Dedifferentiated amniotic fluid mesenchymal stem cell (primary cell): Measurements from ENCODE around the gene SIX3.

Source experiments
- DNase-seq: peaks from one replicate; pipeline ENCODE4 v3.0.0-alpha.2; 2016; ENCODE audit errors: extremely low spot score

SIX3 gene

DNA sequence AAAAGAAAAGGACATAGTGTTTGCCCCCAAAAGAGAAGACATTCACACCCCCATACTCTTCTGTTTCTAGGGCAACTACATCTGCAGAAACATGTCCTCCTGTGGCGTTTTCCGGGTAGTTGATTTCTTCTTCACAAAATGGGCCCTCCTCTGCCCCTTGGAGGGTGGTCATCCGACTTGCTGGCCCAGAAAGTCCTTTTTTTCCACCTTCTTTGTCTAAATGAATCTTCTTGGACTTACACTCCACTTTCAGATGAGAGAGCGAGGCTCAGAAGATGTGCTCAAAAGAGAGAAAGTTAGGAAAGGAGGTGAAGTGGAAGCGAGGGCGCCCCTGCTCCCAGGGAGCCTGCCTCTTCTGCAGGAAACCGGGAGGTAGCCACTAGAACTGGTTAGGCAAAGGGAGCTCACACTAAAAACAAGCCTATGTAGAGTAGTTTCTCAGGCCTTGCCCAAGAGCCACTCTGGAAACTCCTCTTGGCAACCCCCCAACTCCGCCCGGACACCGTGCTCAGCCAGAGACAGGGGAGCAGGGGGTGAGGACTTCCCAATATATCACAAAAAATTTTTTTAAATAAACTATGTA is 10.2 kb upstream of the SIX3 start:
- no peak for DNase-seq

DNA sequence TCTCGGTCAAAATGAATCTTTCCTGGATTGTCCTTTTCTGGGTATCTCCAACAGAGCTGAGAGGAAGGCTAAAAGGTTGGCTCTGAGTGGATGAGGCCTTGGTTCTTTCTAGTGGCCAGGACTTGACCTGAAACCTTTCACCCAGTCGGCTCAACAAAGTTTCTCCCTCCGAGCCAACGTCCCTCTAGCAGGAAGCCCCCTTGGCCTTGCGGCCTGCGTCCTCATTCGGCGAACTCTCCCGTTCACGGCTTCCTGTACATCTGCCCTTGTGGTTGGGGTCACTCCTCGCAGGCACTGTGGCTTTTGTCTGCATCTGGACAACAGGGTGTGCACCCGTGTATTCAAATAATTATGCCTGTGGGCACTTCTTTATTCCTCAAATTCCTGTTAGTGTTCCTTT is 9.4 kb upstream of the SIX3 start:
- DNase-seq, result no peak

GRCh38 chr2:44932564-44933392 is 8.7 kb upstream of the SIX3 start:
- DNase-seq, result no peak

DNA sequence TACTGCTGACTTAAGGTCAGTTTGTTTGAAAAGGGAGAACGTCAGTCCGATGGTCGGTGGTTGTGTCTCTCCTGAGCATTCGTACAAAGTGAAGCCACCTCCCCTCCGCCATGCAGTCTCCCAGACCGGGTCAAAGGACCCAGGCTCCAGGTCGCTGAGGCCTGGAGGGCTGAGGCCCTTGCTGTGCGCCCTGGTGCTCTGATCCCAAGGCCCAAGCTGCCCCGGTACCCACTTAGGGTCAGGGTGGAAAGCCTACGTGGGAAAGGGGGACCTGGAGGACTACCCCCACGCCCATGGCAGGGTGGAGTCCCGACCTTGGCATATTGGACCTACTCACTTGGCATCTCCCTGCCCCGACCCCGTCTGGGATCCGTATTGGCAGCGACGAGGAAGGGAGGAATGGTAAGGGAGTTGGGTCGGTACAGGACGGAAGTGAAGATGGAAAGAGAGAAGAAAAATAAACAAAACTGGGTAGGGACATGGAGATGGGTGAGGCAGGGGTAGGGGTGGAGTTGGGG is 8.0 kb upstream of the SIX3 start:
- DNase-seq, result no peak

DNA sequence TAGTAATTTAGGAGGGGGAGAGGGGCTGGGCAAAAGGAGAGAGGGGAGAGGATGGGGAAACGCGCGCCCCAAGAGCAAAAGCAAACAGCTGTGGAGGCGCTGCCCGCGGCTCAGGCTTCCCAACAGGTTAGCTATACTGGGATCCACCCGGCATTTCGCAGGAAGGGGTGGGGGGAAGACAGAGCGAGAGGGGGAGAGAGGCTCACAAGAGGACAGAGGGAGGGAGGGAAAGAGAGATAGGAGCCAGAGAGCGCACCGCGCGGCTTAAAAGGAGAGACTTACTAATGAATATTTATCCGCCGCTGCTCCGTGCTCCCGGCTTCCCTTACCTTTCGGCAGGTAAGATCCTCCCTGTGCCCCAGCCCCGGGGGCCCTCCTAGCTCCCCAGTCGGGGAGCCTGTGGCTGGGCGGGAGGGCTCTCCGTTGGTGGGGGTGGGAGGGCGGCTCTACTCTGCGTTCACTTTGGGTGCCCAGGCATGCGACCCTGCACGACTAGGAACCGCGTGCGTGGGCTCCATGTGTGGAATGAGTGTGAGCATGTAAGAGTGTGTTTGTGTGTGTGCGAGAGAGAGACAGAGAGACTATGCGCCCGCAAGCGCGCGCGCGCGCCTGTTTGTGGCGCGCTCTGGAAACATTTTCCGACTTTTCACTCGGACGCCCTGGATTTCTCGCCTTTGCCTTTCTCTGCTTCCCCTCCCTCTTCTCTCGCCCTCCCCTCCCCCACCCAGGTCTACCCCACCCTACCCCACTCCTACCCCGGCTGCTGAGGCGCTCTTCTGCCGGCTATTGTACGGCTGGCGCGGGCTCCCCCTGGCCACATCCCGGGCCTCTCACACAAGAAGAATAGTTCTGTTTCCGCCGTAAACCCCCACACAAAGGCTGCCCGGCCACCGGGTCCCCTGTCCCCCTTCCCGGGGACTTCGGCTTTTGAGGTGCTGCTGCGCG is 7.2 kb upstream of the SIX3 start:
- DNase-seq, result no peak

GRCh38 chr2:44934983-44935728 is 6.3 kb upstream of the SIX3 start:
- no peak for DNase-seq

GRCh38 chr2:44935729-44936098 is 5.8 kb upstream of the SIX3 start:
- DNase-seq, result no peak

DNA sequence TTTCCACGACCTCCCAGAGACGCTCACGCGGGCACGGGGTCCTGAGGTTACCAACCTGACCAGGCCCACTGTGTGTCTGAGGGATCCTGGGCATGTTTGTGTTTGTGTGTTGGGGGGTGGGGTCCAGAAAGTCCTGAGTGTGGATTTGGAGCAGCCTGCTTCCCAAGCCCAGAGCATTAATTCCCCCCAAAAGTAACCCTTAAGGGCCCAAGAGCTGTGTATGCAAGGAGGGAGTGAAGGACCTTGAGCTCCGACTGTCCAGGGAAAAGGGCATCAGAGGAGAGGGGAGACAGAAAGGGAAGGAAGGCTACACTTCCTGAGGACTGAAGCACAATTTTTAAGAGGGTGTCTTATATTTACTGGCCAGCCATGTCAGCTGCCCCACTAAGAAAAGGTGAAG is 5.2 kb upstream of the SIX3 start:
- no peak for DNase-seq

DNA sequence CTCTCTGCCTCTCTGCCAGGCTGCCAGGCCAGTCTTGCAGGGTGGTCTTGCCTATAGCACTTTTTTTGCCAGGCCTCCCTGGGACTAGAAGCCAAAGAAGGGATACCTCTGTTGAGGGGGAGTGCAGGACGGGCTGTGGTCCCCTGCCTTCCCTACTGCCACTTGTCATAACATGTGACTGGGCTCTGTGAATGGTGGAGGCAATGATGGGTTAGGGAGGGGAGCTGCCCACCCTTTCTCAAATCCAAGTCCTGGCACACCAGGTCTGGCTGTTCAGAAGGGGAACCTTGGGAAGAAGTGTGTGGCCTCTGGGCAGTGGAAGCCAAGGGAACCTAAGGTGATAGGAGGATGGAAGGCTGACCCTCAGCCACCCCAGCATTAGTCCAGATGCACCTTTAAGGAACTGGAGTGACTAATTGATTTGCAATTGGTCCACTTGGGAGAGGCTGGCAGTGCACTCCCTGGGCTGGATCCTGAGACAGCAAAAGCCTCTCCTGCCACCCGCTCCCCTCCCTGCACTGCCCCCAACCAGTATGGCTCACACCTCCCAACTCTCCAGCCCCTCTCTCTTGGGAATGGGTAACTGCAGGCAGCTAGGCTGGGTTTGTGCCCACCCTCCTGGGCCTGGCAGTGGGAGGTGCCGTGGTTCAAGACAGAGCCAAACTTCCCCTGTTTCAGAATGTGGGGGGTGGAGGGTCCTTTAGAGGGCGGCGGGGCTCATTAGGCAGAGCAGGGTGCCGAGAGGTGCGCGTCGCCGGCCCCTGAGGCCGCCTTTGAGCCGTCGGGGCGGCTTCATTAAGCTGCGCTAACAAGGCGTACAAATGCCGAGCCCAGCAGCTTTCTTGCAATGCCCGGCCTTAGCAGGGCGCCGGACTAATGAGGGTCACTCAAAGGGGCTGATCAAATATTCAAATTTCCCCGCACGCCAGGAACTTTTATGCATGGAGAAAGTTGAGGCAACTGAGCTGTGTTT is 4.5 kb upstream of the SIX3 start:
- no peak for DNase-seq

DNA sequence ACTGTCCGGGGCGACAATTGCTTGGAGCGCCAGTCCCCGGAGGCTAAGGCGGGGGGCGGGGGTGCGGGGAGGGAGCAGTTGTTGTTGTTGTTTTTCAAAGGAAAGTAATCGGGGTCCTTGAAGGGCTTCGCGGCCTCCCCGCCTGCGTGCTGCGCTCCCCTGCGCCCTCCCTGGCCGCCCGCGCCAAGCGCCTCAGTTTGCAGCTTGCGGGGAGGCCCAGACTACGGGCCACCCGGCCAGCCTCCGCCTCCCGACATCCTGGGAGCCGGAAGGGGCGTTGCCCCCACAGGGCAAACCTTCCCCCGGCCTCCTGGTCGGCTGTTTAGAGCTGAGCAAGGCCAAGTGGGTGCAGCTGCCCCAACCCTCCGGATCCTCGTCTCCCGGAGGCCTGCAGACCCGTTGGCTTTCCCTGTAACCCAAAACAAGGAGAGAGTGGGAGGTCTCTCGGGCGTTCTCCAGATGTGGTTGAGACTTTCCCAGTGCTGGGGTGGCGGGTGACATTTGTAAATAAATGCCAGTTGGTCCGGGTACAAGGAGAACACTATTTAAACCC is 3.7 kb upstream of the SIX3 start:
- DNase-seq, result no peak

- no peak for DNase-seq
Measured at GRCh38 chr2:44938287-44939105, 3.0 kb upstream of the SIX3 start.

DNA sequence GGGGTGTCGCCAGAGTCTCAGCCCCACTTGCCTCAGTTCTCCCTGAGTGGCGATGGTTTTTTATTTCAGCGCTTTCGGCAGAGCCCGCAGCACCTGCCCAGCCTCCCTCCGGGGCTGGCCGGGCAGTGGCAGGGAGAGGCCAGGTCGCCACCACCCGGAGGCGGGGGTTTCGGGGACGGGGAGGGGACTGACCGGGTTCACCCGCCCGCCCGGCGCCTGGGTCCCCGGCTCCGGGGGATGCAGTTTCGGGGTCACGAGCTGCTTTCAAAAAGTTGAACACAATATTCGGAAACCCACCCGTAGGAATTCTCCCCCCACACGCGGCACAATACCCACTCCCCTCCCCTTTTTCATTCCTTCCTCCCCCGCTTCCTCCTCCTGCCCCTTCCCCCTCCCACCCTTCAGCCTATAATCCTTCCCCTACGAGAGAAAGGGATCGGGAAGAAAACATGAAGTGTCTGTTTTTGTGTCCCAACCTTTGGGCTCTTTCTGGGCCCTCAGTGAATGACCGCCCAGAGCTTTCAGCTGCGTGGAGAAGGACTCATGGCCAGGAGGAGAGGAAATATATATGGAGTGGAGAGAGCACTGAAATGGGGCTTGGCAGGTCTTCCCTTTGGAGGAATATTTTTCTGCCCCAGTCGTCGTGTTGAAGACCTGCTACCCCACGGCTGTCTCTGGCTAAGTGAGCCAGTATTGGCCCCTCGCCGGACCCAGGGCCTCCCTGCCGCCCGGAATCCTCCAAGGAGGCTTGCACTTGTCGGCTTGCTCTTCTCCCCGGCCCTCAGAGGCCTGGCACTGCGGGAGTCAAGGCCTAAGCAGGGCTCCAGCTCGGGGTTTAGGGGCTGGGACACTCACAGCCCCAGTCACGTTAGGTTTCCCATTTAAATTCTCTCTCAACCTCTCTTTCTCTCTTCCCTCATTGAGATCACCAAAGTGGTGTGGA is 2.1 kb upstream of the SIX3 start:
- no peak for DNase-seq

DNA sequence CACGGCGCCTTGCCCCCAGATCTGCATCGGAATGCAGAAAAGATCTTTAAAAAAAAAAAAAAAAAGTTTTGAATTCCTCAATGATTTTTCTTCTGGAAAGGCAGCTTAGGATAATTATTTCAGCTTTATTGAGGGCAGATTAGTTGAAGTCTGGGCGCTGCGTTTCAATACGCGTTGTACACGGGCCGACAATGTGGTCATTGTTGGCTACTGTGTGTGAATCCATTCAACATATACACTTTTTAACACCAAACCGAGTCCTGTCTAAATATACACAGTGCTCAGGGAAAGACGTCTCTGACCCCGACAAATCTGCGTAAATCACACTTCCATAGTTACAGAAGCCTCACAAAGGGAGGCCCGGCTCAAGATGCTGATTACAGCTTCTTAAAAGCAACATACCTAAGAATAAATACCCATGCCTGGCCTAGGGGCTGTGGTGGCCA is 1.4 kb upstream of the SIX3 start:
- DNase-seq, result no peak

DNA sequence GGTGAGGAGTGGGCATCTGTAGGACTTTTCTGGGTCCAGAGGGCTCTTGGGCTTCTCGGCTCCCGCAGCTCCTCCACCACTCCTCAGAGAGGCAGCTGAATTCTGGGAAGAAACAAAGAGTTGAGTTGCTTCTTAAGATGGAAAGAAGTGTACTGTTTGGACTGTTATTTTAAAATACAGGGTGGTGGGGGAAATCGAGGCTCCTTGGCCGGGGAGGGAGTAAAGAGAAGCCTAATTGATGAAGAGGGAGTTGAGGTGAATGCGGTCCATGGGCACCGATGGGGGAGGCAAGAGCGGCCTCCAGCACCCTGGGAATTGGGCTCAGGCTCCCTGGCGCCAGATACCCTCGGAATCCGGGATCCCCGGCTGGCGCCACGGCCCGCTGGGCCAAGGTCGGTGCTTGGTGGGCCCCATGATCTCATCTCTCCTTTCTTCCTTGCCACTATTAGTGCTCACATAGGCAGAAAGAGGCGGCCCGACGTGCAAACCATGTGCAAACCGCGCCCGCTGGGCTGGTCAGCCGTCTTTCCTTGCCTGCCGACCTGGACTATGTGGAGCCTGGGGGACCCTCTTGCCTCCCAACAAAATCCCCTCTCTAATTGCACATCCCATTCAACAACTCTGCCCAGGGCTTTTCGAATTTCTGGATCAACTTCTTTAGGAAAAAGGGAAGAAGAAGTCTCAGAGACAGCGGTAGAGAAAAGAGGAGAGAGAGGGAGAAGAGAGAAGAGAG is 604 bp upstream of the SIX3 start:
- DNase-seq, result no peak

GRCh38 chr2:44942304-44943030 is 965 bp downstream of the SIX3 start:
- DNase-seq, result no peak

- no peak for DNase-seq
Measured at GRCh38 chr2:44943031-44943692, 1.7 kb downstream of the SIX3 start.
